DMS 273 treated with DMSO at 0.1 percent for 48 hours (cell line): ENCODE data around the gene TSPAN32.
"Not testable (repeated sequence)": the region's sequence is repeated elsewhere in the genome, so short reads cannot be mapped to it uniquely, and the experiment has no call there.

Experiments
- DNase-seq: peaks from one replicate; lab custom pipeline; 2025; lab: John Stamatoyannopoulos, UW

Gene TSPAN32

DNA sequence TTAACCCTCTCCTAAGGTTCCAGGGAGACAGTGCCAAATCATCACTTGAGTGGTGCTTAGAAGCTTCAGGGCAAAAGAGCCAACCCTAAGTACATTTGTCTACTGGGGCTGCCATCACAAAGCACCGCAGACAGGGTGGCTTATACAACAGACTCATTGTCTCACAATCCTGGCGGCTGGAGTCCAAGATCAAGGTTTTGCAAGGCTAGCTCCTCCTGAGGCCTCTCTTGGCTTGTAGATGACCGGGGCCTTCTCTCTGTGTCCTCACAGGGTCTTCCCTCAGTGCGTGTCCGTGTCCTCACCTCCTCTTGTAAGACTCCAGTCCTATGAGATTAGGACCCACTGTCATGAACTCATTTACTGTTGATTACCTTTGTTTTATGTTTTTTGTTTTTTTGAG, 41.2 kb downstream of the TSPAN32 start:
- no peak for DNase-seq

DNA sequence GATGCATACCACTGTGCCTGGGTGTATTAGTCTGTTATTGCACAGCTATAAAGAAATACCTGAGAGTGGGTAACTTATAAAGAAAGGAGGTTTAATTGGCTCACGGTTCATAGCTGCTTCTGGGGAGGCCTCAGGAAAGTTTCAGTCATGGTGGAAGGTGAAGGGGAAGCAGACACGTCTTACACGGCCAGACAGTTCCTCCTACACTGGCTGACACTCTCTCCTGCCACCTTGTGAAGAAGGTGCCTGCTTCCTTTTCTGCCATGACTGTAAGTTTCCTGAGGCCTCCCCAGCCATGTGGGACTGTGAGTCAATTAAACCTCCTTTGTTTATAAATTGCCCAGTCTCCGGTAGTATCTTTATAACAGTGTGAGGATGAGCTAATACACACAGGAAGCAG, 41.7 kb downstream of the TSPAN32 start:
- DNase-seq, result no peak

DNA sequence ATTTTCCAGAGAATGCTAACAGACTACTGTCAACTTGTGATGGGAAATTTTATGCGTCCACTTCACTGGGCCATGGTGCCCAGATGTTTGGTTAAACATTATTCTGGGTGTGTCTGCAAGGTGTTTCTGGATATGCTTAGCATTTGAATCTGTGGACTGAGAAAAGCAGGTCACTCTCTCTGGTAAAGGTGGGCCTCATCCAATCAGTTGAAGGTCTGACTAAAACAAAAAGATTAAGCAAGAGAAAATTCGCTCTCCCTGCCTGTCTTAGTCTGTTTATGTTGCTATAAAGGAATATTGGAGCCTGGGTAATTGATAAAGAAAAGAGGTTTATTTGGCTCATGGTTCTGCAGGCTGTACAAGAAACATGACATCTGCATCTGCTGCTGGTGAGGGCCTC, 43.2 kb downstream of the TSPAN32 start:
- DNase-seq, result no peak

DNA sequence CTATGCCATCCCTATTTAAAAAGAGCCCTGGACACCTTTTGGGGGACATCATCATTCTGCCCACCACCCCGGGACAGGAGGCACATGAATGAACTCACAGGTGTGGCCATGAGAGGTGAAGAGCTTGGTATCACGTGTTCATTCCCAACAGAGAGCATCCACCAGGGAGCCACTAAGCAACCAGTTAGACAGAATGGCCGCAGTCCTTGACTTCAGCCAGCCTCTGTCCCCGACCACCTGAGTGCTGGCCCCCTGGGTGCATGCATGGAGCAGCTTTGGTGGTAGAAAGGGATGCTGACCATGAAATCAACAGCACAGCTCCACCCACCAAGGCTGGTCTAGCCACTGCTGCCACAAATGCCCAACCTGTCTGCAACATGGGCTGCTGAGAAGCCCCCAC, 44.2 kb downstream of the TSPAN32 start:
- no peak for DNase-seq

DNA sequence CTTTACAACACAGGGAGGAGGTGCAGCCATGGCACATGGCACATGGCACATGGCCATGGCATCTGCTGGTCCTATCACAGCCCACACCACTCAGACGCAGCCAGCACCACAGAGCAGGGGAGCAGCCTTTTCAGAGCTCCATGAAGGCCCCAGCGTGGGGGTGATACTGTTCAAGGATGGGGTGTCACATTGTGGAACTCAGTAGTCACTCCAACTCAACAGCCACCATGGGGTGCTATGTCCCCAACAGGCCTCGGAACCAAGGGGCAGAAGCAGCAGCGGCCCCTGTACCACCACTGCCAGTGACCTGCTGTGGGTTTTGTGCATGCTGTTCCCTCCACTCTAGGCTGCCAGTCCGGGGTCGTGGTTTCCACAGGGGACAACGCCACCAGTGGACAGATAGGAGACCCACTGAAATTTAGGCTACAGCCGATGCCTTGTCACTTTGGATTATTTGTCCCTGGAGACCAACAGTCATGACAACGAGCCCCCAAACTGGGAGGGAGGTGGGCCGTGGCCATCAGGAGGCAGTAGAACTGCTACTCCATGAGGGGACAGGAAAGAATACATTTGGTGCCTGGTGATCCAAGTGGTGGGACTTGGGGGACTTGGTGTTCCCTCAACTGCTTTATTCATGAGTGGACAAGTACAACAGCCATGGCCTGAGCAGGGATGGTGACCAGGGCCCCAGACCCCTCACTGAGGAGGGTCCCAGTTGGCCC, 44.9 kb downstream of the TSPAN32 start:
- DNase-seq, result no peak

DNA sequence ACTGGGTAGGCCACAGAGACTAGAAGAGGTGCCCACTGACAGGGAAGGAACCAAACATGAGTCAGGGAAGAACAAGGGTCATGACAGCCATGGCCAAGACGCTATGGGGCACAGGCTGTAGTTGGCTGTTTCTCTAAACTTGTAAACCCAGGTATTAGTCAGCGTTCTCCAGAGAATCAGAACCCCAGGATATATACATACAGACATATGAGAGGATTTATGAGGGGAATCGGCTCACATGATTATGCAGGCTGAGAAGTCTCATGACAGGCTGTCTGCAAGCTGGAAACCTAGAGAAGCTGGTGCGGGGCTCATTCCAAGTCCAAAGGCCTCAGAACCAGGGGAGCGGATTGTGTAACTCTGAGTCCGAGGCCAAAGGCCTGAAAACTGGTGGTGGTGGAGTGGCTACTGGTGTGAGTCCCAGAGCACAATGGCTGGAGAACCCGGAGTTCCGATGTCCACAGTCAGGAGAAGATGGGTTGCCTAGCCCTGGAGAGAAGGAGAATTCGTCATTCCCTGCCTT, 45.6 kb downstream of the TSPAN32 start:
- DNase-seq, result no peak

DNA sequence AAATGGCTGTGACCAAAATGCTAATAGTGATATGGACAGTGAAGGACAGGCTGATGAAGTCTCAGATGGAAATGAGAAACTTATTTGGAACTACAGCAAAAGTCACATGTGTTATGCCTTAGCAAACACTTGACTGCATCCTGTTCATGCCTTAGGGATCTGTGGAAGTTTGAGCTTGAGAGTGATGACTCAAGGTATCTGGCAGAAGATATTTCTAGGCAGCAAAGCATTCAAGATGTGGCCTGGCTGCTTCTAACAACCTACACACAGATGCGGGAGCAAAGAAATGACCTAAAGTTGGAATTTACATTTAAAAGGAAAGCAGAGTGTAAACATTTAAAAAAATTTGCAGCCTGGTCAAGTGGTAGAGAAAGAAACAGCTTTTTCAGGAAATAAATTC, 47.2 kb downstream of the TSPAN32 start:
- DNase-seq, result no peak

DNA sequence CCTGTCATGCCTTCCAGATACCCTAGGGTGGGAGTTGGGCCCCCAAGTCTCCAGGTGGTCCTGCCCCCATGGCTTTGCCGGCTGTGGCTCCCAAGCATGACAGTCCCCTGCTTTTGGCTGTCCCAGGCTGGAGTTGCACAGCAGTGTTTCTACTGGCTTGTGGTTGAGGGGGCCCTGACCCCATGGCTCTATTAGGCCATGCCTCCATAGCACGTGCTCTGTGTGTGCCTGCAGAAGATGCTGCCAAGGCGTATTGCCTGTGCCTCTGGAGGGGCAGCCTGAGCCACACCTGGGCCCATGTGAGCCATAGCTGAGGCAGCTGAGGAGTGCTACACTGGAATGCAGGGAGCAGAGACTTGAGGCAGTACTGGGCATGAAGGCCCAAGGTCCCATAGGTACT, 49.9 kb downstream of the TSPAN32 start:
- no peak for DNase-seq

DNA sequence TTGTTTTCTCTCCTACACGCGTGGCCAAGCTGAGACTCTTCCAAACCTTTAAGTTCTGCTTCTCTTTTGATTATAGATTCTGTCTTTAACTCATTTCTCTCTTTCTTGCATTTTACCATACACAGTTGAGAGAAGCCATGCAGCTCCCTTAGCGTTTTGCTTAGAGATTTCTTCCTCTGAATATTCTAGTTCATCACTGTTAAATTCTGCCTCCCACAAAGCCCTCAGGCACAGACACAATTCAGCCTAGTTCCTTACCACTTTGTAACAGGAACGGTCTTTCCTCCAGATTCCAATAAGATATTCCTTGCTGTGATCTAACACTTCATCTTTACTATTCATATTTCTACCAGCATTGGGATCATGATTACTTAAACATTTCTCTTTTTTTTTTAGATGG, 50.6 kb downstream of the TSPAN32 start:
- DNase-seq, result no peak

DNA sequence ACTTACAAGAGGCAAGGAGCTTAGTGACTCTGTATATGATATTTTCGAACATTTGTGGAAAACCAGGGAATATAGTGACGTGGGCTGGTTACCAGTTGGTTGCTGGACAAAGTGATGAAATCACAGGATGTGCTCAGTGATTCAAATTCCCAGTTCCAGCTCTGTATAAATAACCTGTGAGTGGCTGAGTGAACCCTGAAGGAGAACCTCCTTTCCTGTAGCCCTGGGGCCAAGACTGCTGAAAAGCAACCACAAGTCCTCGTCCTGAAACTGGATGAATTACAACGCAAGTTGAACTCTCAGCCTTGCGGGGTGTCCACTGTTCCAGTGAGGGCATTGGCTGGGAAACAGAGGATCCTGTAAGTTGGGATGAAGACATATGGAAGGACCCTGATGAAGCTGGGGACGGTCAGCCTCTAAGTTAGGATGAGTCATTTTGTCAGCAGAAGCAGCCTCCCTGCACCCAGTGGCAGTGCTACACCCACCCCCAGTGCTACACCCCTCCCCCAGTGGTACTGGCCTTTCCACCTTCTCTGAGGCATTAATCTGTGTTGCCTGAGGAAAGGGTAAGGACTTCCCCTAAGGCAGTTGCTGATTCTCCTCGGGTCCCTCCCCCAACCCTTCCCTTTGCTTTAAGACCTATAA, 53.3 kb downstream of the TSPAN32 start:
- no peak for DNase-seq

DNA sequence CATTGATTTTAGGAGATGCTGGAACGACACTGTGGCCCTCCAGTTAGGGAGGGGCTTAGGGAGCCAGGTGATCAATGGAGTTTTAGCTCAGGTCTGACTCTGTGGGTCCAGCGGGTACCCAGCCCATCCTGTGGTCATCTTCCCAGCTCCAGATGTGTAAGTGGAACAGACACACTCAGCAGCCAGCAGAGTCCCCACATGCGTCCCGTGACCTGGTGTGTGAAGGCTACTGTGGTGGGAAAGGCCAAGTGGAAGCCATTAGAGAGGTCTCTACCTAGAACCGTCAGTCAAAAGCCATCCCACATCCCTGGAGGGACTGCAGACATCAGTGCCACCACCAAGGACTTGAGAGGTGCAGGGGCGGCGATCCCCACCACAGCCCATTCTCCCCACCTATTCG, 55.4 kb downstream of the TSPAN32 start:
- DNase-seq, result no peak

DNA sequence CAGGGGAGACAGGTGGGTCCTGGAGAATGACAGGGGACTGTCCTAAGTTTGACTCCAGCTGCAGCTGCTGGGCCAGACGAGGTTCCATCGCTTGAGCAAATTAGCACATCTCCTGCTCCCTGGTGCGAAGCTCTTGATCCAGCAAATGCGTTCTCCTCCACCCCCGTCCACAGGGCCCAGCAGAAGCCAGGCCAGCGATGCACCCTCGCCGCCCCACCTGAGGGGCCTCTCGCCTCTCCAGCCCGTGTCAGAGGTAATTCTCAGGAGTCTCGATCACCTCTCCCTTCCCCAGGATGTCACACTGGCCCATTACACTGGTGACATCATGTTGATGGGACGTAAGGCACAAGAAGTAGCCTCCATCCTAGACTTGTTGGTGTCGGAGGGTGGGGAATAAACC, 55.8 kb downstream of the TSPAN32 start:
- DNase-seq, result not testable (repeated sequence)

DNA sequence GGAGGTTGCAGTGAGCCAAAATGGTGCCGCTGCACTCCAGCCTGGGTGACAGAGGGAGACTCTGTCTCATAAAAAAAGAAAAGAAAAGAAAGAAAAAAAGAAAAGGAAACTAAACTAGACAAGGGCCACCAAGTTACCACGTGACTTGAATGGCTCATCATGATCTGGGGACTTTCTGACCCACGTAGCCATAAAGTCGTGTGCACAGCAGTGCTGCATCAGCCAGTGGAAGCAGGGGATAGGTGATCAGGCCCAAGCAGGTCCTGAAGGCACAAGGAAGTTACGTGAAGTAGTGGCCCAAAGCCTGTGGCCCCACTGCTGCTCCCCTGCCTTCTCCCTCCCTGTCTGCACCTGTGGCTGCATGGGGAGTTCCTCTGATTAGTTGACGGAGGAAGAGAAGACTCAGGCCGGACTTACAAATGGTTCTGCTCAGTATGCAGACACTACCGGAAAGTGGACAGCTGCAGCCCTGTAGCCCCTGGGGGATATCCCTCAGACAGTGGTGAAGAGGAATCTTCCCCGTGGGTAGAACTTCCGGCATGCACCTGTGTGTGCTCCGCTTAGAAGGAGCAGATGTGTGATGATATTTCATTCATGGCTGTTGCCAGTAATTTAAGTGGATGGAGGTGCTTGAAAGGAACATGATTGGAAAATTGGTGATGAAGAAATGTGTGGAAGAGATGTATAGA, 57.1 kb downstream of the TSPAN32 start:
- DNase-seq, result no peak

DNA sequence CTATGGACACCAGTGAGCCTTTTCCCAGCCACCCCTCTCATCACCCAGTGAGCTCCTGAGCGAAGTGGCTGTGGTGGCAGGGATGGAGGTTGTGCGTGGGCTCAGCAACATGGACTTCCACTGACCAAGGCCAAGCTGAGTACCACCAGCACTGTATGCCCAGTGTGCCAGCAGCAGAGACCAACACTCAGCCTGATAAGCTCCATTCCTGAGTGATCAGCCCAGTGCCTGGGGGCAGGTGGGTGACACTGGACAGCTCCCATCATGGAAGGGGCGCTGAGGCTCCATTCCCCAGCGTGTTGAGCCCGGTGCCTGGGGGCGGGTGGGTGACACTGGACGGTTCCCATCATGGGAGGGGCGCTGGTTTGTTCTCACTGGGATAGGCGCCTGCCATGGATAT, 57.7 kb downstream of the TSPAN32 start:
- DNase-seq, result no peak

DNA sequence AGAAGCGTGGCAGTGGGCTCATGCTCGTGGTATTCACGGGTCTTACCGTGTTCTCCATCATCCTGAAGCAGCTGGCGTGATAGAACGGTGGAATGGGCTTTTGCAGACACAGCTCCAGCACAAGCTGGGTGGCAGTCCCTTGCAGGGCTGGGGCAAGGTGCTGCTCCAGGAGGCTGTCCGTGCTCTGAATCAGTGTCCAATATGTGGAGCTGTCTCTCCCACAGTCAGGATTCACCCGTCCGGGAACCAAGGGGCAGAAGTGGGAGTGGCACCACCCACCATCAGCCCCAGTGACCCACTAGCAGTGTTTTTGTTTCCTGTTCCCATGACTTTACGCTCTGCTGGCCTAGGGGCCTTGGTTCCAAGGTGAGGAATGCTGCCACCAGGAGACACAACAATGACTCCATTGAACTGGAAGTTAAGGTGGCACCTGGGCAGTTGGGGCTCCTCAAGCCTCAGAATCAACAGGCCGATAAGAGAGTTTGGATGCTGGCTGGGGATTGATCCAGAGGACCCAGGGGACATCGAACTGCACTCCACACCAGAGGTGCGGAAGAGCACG, 58.3 kb downstream of the TSPAN32 start:
- DNase-seq, result no peak

DNA sequence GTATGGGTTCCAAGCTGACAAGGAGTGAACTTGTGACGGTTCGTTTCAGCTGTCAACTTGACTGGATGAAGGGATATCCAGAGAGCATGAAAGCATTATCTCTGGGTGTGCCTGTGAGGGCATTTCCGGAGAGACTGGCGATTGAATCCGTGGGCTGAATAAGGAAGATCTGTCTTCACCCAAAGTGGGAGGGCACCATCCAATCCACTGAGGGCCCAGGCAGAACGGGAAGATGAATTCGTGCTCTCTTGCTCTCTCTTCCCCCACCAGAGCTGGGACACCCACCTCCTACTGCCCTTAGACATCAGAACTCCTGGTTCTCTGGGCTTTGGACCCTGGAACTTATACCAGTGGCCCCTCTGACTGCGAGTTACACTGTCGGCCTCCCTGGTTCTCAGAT, 59.8 kb downstream of the TSPAN32 start:
- DNase-seq, result no peak

DNA sequence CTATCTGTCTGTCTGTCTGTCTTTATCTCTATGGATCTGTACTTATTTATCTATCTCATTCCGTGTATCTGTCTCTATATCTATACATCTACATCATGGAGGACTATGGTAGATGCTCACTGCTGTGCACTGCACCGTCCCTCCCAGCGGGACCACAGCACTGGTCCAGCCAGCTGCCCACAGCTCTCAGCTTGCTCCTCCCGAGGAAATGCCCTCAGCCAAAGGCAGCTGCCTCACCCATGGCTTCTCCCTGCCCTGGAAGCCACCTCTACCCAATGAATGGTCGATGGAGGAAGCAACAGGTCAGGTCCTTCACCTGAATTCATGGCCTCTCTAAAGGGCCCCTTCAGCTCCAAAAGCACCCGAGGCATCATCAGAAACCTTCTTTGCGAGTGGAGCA, 60.6 kb downstream of the TSPAN32 start:
- DNase-seq, result no peak

DNA sequence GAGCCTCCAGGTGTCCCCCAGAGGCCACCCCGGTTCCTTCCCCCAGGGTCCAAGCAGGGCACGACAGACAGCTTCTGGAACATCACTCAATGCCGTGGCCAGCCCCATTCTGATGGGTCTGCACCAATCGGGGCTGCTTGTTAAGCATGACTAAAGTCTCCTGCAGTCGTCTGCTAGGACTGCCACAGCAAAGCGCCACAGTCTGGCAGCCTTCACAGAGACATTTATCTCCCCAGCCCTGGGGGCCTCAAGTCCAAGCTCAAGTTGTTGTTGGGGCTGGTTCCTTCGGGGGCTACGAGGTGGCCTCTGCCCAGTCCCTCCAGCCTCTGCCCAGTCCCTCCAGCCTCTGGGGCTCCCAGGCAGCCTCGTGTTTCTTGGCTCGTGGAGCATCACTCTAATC, 61.3 kb downstream of the TSPAN32 start:
- no peak for DNase-seq

DNA sequence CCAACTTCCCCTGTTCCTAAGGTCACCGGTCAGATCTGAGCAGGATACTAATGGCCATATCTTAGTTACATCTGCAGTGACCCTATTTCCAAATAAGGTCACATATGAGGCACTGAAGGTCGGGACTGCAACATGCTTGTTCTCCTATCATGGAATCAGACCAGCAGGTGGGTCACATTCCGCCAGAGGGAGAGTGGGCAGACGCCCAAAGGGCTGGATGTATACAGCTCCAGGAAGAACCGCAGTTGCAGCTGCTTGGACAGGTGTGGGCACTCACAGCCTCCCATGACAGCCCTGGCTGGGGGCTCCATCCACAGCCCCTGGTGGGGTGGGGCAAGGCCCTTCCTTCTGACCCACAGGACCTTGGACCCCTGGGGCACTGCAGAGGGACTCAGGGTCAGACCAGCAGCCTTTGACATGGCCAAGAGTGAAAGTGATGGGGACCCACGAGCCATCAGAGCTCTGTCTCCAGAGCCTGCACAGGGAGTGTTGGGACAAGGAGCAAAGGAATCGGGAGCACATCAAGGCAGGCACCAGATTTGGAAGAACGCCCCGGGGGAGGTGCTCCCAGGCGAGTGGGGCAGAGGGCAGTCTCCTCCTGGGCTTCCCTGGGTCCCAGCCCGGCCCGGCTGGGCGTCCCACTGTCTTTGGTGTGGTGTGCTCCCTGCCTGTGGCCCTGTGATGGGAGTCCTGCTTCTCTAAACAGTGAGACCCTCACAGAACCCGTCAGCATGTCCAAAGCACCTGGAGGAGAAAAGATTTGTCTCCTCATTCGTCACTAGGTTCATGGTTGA, 62.0 kb downstream of the TSPAN32 start:
- DNase-seq, result no peak

DNA sequence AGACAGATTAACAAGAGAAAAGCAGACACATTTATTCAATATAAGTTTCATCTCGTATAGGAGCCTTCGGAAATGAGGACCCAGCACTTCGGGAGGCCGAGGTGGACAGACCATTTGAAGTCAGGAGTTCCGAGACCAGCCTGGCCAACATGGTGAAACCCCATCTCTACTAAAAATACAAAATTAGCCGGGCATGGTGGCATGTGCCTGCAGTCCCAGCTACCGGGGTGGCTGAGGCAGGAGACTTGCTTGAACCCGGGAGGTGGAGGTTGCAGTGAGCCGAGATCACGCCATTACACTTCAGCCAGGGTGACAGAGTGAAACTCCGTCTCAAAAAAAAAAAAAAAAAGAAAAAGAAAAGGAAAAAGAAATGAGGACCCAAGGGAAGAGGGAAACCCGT, 62.6 kb downstream of the TSPAN32 start:
- not testable (repeated sequence) for DNase-seq

DNA sequence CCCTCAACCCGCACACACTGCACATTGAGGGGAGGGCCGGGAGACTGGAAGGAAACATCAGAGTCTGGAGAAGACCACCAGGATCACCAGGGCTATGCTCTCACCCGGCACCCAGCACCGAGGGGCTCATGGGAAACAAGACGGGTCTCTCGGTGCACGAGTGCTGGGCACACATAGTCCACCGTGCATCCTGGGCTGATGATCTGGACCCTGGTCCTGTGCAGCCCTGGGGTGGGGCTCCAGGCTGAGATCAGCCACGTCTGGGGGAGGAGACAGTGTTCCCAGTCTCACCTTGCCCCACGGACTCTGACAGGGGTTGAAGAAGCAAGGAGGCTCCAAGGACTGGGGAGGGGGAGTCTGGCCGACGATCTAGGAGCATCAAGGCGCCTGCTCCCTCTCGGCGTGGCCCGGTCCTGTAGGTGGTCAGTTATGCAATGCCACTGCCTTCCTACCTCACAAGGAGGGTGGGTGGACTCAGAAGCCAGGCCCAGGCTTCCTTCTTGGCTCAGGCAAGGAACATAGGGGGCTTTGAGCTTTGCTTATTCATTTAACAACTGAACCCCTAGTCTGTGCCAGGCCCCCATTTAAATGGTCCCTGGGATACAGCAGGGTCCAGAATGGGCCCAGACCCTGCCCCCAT, 63.9 kb downstream of the TSPAN32 start:
- DNase-seq, result no peak

DNA sequence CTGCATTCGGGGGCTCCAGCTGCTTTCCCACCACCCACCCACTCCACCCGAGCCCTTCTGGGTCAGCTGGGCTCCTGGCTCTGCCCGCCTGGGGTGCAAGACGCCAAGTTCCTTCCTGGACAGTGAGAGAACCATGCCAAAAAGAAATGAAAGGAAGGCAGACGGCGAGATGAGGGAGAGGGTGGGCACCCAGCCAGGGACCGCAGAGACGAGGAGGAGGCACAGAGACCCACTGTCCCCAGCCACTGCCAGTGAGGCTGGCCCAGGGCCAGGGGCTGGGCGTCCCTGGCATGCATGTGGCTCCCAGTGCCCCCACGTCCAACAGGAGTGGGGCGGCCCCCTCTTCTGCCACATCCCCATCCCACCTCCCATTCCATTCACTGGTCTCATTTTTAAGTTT, 64.5 kb downstream of the TSPAN32 start:
- DNase-seq, result no peak
